Activated CD8-positive, alpha-beta memory T cell treated with anti-CD3 and anti-CD28 coated beads, Interleukin-2, amount 50 U/mL, for 24 hours (primary cell): ENCODE measurements around the gene FGF19.

Source experiments
- DNase-seq: peaks from one replicate; pipeline ENCODE4 v3.0.0-alpha.2; 2020; ENCODE audit errors: extremely low read depth

Gene FGF19

DNA sequence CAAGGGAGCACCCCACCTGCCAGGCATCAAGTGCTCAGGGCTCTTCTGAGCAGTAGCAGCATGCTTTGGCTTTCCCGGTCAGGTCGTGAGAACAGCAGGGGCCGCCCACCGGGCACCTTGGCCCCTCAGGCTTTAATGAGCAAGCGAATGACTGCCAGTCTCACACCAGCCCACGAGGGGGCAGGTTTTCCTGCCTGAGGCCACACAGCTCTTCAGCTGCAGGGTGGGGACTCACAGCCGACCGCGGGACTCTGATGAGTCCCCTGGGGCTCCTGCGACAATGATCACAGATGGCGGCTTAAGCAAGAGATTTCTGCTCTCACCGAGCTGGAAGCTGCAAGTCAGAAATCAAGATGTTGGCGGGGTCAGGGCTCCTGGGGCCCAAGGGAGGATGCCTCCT lies 14.3 kb upstream of the FGF19 start:
- no peak for DNase-seq

DNA sequence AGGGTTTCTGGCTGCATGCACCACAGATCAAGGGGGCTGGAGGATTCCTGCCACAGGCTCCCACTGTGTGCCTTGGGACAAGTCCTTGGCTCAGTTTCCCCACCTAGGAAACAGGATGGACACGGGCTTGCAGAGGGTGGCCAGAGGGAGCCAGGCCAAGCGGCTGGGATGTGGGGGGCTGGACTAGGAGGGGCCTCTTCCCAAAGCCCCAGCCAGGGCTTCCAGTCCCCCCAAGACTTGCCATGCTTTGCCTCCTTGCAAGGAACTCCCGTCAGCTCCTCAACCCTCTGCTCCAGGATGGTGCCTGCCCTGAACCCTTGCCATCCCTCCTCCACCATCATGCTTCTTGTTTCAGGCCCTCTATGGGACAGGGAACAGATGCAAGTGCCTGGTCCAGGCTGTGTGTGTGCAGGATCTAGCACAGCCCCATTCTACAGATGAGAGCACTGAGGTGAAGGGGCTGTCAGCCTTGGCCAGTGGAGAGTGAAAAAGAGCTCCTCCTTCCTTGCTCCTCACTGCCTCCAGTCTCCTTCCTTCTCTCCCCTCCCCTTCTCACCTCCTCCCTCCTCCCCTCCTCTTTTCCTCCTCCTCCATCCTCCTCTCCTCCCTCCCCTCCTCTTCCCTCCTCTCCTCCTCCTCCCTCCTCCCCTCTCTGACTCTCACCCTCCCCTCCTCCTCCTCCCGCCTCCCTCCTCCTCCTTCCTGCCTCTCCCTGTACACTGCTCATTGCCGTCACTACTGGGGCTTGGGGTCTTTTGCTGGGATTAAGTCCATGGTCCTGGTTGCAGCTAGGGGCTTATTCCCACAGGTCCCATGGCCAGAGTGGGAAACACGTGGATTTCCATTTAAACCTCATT lies 13.3 kb upstream of the FGF19 start:
- DNase-seq = no peak

DNA sequence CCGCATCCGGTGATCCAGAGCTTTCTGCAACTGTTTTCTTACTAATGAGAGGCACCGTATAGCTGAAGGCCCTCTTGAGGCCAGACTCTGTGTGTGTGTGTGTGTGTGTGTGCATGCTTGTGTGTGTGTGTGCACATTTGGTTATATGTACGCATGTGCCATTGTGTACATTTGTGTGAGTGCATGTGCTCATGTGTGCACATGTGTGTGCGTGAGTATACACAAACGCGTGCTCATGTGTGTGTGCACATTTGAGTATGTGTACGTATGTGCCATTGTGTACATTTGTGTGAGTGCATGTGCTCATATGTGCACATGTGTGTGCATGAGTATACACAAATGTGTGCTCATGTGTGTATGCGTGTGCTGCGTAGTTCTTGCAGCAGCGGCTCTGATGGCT lies 12.3 kb upstream of the FGF19 start:
- DNase-seq = no peak

DNA sequence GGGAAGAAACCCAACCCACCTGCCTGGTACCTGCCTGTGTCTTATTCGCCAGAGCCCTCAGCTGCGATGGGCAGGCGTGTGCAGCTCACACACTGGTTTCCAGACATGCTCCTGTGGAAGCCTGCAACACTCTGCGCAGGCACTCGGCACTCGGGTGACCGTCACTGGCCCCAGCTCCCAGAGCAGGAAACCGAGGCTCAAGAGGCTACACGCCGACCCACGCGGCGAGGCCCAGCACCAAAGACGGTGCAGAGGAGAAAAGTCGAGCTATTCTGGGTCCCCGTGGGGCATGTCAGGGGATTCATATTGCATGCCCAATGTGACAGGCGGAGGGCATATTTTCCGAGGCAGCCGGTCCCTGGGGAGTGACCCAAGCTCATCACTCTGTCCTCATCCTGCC lies 11.6 kb upstream of the FGF19 start:
- DNase-seq = no peak

DNA sequence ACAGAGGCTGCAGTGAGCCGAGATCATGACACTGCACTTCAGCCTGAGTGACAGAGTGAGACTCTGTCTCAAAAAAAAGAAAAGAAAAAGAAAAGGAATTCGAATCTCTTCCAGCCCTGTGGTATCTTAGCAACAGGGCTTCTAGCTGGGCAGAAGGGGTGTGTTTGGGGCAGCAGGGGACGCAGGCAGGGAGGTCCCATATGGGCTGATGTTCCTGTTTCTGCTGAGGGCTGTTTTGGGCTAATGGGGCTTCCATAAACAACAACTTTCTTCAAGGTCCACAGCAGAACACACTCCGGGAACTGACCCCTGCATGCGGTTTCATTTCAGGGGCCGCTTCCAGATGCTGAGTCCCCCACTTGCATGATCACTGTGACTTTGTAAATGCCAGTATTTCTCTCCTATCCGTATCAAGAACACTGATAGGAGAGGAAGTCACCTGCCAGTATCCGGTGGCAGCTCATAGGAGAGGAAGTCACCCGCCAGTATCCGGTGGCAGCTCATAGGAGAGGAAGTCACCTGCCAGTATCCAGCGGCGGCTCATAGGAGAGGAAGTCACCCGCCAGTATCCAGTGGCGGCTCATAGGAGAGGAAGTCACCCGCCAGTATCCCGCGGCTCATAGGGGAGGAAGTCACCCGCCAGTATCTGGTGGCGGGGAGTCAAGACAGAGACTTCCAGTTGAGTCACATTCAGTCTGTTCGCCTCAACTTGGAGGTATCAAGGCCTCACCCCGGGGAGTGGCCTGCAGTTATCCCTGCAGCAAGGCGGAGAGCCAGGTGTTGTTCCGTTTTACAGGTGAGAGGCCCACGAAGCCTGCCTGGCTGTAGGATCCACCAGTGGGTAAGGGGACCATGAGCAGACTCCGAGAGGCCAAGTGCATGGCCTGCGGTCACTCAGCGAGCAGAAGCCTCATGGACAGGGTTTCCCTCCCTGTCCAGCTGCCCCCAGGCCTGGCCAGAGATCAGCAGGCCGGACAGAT lies 8.3 kb upstream of the FGF19 start:
- peak; percentile 1 for DNase-seq

DNA sequence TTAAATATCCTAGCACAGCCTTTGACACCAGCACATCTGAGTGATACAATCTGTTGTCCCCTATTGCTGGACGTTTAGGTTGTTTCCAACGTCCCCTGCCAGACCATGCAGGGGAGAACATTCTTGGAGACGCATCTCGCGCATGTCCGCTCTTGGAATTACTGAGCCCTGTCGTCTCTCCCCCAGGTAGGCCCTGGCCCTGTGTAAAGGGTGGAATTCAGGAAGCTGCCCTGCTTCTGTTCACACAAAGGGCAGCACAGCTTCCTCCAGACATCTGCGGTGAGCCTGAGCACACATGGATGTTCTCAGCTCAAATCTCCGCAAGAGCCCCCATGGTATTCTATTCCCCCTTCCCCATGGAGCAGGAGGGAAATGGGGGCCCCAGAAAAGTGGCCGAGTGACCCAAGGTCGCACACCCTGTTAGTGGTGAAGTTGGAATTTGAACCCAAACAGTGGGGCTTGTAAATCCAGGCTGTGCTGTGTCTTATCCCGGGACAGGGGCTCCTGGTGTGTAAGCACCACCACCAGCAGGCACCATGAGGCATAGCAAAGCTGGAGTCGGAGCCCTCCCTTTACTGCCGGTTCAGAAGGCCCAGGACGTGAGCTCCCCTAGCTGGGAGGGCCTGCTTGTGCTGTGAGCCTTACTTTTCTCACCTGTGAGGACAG lies 5.0 kb upstream of the FGF19 start:
- DNase-seq = no peak

DNA sequence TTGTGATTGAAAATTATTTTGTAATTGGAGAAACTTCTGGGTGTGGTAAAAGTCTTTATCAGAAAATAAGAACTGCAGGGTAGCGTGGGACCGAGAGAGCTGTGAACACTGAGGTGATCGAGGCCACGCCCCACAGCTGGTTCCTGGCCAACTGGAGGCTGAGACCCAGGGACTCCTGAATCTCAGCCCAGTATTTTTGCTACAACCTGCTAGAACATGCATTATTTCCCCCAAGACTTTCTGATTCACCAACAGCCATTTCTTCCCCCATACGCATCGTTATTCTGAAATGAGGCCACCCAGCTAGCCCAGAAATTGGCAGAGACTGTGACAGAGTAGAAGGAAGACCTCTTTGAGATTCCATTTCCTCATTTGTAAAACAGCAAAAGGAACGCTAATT lies 3.4 kb upstream of the FGF19 start:
- DNase-seq = no peak

DNA sequence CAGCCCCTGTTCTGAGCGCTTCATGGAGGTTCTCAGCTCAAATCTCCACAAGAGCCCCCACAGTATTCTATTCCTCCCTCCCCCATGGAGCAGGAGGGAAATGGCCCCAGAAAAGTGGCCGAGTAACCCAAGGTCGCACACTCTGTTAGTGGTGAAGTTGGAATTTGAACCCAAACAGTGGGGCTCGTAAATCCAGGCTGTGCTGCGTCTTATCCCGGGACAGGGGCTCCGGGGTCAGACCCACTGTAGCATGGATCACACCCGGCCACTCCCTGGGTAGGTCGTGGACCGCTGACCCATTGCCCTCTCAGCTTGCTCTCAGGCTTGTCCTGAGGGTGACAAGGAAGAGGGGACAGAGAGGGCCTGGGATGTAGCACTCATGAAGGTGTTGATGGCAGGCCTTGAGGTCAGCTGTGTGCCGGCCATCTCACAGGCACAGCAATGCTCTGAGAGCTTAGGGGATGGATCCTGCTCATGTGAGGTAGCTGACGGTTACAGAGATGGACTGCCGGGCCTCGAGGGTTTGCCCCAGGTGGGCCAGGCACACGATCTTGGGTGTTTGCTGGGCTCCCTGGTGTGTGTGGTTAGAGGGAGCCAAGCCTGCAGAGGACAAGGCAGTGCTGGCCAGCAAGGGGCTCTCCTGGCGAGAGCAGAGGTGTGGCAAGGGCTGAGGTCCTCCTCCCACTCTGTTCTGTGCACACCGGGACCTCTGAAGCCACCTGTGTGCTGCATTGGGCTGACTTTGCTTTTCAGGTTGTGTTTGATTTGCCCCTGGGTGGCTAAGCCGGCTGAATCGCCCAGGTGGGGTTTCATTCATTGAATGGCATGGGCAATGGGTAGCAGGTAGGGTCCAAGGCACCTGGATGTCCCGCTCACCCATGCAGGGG lies 2.3 kb upstream of the FGF19 start:
- no peak for DNase-seq

DNA sequence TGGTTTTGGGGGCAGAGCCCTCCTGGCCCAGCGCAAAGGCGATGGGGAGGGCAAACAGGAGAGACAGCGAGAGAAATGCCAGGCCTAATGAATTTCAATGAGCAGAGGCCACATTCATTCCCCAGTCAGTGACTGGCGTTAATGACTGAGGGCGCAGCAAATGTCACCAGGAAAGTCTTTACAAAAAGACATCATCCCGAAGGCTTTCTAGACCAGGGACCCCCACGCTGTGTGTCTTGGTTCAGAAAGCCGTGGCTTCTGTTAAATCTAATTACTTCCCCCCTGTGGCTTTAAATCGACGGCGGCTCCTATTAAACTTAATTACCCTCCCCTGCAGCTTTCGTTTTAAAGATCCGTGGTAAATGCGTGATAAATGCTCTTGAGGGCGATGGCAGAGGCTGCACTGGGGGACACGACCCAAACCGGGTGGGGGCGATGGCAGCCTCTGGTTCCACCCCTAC lies 1.6 kb upstream of the FGF19 start:
- no peak for DNase-seq

DNA sequence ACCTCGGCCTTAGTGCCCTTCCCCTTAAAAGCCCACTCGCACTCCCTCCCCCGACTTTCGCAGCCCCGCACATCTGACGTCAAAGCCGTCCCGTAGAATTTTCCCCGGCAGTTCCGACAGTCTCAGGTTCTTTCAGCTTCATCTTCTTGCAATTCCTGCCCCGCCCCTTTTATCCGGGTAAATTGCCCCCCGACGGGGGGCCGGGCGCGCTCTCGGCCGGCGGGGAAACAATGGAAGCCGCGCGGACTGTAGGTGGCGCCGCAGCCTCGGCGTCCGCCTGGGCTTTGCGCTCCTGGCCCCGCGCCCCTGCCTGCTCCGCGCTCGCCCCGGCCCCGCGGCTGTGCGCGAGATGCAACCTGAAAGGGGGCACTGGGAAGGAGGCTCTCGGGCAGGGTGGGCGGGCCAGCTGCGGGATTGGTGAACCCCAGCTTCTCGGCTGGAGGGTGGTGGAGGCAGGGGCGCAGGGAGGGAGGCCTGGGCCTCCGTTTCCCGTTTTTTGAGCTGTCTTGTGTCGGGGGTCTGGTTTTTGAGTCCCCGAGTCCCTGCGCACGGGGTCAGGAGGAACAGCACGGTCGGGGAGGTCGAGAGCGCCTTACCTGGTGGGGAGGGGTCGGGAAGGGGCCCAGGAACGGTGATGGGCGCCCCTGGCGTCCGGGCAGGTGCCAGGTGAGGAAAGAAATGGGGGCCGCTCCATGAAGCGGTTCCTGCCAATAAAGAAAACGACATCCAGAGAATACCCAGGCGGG lies 859 bp upstream of the FGF19 start:
- no peak for DNase-seq

DNA sequence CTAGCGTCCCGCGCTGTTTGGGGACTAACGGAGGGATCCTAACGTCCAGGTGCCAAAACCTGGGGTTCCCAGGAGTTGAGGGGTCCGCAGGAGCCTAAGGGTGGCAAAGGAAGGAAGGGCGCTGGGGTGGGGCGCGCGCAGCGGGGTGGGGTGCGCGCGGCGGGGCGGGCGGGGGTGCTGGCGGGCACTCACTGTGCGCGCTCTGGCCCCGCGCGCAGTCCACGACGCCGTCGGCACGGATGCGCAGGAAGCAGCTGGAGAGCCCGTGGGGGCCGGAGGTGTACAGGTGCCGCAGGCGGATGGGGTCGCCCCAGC lies 412 bp downstream of the FGF19 start:
- no peak for DNase-seq

DNA sequence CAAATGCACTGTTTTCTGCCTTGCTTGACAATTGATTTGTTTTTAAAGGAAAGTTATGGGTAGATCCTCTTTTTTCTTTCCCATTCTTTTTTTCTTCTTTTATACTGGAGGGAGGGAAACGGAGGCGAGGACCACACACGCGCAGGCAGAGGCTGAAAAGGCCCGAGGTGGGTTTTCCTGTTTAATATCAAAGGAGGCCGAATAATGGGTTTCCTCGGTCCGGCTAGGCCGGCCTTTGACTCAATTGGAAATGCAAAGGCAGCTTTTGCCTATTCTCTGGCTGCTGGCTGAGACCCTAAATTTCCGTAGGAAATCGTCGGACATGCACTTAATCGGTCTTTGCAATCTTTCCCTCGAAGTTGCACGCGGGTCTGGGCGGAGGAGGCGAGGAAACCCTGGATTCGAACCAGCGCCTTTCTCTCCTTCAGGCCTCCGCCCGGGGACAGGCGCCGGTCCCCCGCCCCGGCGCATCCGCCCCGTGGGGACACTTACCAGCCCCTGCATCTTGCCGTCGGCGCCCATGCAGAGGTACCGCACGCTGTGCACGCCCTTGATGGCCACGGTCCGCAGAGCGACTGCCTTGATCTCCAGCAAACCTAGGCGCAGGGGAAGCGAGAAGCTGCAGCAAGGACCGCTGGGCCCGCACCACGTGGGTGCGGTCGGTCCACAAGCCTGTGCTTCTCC lies 911 bp downstream of the FGF19 start:
- DNase-seq = no peak

DNA sequence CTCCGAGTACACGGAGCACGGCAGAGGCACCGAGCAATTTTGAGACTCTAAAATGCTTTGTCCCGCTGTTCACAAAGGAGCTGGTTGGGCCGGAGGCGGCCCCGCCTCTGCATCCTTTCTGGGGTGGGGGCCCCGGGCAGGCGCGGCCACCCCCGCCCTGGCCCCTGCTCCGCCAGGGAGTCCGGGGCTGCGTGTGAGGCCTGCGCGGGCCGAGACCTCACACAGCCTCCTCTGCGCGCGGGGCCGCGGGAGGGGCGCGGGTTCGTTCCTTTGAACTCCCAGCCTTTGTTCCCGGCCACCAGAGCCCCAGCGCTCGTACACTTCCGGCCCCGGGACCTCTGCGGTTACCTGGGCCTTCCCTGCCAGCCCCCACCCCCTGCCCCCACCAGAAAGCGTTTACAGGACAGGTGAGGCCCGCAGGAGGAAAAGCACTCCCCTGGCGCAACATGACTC lies 1.6 kb downstream of the FGF19 start:
- no peak for DNase-seq

DNA sequence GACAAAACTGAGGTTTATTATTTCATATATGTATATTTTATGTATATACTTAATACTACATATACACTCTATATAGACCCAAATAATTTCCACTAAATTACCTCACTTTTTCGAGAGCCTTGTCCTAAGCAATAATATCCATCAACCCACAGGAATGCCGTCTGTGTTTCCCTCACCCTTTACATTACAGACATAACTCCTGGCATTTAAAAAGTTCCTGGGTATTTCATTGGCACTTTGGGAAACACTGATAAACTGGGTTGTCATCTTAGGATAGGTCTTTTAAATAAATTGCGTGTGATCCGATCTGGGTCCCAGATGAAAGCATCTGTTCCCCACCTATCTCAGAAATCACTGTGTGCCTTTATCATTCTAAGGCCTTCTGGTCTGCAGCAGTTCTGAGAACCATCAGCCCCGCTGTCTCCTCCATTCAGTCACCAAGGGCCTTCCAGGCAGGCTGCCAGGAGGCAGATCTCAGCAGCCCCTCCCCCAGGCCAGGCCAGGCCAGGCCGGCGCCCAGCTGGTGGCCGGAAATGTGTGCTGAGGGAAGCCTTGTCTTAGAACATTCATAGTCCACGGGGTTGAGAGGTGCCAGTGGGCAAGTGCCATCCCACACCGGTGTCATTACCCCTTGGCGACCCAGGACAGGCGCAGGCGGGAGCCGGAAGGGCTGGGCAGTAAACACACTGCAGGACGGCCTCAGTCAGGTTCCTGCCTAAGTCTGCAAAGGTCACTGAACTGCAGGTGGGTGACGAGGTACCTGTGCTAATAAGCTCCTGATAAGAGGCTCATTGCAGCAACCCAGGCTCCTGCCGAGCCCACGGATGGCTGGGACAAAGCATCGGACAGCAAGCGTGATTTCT lies 3.3 kb downstream of the FGF19 start:
- no peak for DNase-seq

DNA sequence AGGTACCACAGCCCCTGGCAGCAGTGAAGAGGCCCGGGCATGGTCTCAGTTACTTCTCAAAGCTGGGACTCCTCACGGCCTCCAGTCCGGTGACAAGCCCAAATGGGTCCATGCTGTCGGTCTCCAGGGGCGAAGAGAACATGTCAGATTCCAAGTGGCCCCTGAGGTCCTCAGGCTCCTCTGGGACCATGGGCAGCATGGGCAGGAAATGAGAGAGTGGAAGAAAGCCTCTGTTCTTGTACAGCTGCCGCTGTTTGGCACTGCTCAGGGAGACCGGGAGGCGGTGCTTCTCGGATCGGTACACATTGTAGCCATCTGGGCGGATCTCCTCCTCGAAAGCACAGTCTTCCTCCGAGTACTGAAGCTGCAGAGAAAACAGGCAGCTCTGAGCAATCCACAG lies 4.6 kb downstream of the FGF19 start:
- no peak for DNase-seq

DNA sequence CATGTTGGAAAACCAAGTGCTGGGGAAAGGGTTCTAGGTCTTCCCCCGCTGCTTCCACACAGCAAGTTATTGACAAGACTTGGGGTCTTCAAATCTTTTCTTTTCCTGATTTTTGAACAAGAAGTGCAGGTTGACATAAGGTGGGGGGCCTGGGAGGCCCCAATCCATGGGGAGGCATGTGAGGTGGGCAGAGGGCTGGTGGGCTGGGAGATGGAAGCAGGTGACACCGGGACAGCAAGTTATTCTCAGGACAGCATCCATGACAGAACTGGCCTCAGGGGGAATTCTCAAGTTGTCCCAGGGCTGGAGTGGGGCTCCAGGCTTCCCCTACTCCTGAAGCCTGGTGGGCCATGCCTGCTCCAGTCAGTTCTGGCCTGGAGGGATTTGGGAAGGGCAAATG lies 5.5 kb downstream of the FGF19 start:
- no peak for DNase-seq

DNA sequence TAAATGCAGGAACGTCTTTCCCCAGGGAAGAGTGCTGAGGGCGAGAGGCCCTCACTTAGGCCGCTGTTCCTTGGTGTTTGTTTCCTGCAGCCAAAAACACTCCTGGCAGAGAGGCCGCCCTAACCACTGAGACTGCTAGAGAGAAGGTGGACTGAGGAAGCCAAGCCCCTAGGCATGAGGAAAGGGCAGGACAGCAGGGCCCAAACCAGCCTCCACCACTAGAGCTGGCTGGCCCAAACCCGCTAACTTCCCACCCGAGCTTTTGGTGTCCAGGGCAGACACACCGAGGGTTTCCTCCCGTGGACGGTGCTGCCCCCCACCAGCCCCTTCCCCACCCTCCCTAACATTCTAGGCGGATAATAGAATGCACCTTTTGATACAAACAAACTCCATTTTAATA lies 6.0 kb downstream of the FGF19 start:
- DNase-seq = no peak

DNA sequence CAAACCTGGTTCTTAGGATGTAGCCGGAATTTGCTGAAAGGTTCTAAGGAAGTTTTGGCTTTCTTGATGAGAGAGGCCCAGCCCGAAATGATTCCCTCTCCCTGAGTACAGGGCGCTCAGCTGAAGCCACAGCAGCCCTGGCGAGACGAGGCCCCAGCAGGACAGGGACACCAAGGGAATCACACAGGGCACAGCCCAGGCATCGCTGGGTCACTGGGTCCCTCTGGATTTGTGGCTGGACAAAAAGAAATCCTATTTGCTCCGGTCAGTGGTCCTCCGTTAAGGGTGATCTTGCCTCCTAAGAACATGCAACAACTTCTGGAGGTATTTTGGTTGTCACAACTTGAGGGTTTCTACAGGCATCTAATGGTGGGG lies 6.4 kb downstream of the FGF19 start:
- DNase-seq = no peak
